GM12873 (cell line): Measurements from ENCODE around the gene CPNE4.

ENCODE experiments used
- TF ChIP-seq, protein P1 (sequence below): IDR thresholded peaks from 2 replicates; pipeline ENCODE4 v1.5.1; 2012; ENCODE audit warnings: low read depth, mild to moderate bottlenecking, moderate library complexity, low read length, control low read depth; ENCODE audit not compliant: insufficient read depth; ENCODE audit errors: missing control alignments

The CPNE4 gene

DNA sequence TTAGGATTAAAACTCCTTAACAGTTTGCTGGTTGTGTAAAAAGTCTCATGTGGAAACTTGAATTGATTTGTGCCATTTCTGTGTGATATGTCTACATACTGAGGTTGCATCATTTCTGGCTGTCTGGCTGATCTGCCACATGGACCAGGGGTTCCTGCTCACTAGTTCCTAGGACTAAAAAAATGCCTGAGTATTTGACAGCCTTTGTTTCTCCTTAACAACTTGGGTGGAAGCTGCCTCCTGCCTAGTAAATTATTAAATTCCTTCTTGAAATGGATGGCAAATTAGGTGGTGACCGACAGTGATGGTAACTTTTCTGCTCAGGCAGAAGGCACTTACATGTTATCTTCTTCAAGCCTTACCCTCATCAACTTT, 305.2 kb downstream of the CPNE4 start:
- TF ChIP-seq, protein P1, sequence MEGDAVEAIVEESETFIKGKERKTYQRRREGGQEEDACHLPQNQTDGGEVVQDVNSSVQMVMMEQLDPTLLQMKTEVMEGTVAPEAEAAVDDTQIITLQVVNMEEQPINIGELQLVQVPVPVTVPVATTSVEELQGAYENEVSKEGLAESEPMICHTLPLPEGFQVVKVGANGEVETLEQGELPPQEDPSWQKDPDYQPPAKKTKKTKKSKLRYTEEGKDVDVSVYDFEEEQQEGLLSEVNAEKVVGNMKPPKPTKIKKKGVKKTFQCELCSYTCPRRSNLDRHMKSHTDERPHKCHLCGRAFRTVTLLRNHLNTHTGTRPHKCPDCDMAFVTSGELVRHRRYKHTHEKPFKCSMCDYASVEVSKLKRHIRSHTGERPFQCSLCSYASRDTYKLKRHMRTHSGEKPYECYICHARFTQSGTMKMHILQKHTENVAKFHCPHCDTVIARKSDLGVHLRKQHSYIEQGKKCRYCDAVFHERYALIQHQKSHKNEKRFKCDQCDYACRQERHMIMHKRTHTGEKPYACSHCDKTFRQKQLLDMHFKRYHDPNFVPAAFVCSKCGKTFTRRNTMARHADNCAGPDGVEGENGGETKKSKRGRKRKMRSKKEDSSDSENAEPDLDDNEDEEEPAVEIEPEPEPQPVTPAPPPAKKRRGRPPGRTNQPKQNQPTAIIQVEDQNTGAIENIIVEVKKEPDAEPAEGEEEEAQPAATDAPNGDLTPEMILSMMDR = no peak

DNA sequence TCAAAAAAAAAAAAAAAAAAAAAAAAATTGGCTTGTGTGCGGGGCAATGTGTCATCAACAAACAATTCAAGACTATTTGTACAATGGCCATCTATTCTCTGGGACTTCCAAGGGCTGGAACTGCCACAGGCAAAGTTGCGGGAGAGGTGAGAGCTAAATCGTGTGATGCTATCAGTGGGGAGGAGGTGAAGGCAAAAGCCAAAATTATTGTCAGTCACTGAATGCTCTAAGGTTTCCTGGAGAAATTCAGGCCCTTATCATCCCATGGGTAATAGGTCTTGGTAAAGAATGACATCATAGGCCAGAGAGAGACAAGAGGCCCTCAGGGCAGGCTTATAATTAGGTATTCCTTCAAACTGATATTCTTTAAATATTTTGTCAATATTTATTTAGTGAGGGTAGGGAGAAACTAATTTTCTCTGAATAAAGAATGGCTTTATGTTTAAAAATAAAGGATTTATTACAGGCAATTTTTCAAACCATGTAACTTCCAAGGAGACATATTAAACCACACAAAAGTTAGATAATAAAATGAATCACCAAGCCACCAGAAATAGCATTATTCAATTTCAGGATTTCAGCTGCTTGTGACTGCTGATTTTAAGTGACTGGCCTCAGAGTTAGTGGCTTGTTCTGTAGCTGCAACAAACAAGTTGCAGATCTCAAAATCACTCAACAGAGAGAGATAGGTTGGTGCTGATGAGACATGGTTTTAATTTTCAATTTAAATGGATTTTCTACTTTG, 305.7 kb downstream of the CPNE4 start:
- TF ChIP-seq, protein P1 = no peak

DNA sequence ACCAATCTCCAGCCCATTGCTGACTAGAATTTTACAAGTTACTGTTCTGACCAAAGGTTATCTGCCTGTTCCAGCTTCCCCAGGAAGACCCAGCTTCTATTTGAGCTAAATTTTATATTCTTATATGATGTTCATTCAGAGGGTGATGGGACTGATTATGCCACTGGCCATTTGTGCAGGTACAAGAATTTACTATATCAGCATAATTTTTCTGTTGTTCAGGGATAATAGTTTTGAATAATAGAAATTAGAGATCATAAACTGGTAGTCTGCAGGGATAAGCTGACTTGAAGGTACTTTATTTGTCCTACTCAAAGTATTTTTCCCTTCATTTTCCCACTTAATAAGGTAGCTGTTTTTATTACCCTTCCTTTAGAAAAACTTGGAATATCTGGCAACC, 309.4 kb downstream of the CPNE4 start:
- TF ChIP-seq, protein P1 = no peak

DNA sequence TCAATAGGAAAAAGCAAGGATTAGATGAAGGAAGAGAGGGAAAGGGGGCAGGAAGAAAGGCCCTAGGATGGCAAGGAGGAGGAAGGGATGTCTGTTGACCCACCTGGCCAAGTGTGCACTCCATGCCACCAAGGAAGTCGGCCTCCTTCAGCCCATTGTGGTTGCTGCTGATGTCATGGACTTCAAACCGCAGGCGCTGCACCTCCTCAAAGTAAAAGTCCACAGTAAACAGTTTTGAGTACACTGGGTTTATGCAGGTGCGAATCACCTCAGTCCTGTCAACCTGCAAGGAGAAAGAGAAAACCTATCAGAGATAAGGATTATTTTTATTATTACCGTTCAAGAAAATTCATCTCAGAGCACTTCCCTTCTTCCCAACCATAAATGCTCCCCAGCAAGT, 311.5 kb downstream of the CPNE4 start:
- TF ChIP-seq, protein P1 = no peak

DNA sequence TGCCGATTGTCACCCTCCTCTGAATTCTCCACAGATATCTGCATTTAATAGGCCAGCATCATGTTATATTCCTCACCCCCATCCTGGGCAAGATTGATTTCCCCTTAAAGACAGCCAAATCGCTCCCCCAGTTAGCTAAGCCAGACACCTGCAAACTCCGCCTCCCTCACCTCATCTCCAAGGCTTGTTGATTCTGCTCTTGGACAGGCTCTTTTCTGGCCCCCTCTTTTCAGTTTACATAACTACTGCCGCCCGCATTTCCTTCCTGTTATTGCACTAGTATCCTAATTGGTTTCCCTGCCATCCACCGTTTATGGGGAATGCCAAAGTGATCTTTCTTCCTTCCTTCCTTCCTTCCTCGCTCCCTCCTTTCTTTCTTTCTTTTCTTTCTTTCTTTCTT, 317.3 kb downstream of the CPNE4 start:
- TF ChIP-seq, protein P1 = no peak

DNA sequence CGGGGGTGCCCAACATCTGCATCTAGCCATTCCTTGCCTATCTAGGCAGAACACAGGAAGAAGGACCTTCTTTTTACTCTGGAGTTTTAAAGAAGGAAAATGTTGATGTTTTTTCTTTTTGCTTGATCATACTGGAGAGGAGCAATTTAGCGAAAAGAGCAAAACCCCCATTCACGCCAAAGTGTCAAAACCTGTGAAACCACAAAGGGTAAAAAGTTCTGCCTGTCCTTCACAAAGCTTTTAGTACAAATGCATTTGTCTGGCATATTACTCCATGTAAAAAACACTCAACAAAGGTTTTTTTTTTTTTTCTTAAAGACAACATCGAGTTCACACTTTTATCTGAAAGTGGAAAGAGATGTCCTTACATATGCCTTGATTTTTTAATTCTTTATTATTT, 317.9 kb downstream of the CPNE4 start:
- TF ChIP-seq, protein P1 = no peak

DNA sequence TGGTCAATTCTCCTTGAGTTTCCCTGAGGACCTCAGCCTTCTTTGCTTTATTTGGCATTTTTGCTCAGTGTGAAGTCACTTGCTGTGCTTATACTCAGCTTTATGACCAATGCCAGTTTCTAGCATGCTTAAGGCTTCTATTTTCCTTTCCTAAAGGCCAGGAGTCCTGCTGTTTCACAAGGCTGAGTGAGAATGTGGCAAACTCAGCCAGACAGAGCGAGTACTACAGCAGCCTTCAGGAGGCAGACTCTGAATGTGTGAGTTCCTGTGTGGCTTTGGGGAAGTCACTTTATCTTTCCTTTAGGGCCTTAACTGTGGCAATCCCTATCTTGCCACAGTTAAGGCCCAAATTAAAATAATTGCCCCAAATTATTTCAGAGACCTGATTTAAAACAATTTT, 318.8 kb downstream of the CPNE4 start:
- TF ChIP-seq, protein P1 = no peak
